Gastroesophageal sphincter (tissue), 3 donors: ENCODE results near the gene CAPS.

ENCODE experiments used
- EP300 ChIP-seq: sonication (generic); formaldehyde crosslinking; IDR thresholded peaks from one replicate; pipeline ENCODE4 v1.6.1; 2017; ENCODE audit warnings: antibody characterized with exemption, mild to moderate bottlenecking
- TF ChIP-seq, protein P1 (sequence below), 4 experiments: fragments of 200-600 bp in 2 of 4; fragments of 450-650 bp in 2 of 4; sonication (generic) in 1 of 4; IDR thresholded peaks; one replicate each; pipeline ENCODE4 v1.5.1; 2017 to 2019; ENCODE audit warnings: antibody characterized with exemption in 4 of 4, mild to moderate bottlenecking in 2 of 4, moderate library complexity in 2 of 4

DNA sequence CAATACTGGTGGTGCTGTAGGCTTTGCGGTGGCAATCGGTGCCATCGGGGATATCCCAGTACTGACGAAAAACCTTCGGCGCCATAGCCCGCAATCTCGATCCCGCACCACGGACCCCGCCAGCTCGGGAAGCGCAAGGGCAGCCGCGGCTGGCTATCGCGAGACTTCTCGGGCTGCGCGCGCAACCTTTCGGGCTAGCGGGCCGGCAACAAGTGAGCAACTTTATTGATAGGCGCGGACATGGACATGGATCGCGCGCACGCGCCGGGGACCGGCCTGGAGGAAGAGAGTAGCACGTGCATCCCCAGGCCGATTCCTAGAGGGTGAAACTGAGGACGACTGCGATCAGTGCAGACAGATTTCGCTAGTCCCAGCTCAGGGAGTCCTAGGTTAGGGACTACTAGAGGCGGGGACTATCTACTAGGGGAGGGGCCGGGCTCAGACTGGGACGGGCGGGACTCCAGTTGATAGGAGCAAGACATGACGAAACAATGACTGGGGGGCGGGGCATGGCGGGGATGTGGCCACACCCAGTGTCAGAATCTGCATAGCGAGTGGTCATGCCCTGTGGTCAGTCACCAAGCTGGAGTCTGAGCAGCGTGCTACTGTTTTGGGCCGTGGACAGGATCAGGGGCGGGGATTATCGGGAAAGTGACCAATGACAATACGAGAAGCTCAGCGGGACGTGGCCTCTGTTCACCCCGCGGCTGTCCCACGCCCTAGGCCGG is 10.3 kb upstream of the CAPS start, which contains the start of gene NDUFA11:
- TF ChIP-seq, protein P1, sequence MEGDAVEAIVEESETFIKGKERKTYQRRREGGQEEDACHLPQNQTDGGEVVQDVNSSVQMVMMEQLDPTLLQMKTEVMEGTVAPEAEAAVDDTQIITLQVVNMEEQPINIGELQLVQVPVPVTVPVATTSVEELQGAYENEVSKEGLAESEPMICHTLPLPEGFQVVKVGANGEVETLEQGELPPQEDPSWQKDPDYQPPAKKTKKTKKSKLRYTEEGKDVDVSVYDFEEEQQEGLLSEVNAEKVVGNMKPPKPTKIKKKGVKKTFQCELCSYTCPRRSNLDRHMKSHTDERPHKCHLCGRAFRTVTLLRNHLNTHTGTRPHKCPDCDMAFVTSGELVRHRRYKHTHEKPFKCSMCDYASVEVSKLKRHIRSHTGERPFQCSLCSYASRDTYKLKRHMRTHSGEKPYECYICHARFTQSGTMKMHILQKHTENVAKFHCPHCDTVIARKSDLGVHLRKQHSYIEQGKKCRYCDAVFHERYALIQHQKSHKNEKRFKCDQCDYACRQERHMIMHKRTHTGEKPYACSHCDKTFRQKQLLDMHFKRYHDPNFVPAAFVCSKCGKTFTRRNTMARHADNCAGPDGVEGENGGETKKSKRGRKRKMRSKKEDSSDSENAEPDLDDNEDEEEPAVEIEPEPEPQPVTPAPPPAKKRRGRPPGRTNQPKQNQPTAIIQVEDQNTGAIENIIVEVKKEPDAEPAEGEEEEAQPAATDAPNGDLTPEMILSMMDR (IDR thresholded peaks at IDR 0.05): no peak
- no peak for TF ChIP-seq EP300
